Thyroid gland (tissue), 4 donors: ENCODE data around the gene SCG2. TPM values are rescaled to one million over a fixed set of nuclear protein-coding genes. Genes with fewer than 3 reads are reported as not detected.

Source experiments
- DNase-seq, 2 donors: peaks; one replicate each; pipeline ENCODE4 v3.0.0-alpha.2; 2019
- H3K27ac ChIP-seq, 3 donors: fragments of 200-600 bp; sonication (generic); 1 replicate in 2 of 3; 2 replicates in 1 of 3; pipeline ENCODE4 v1.5.1; 2016 to 2019; ENCODE audit warnings: mild to moderate bottlenecking in 1 of 3, moderate library complexity in 1 of 3
- H3K27me3 ChIP-seq: fragments of 200-600 bp; sonication (generic); one replicate; pipeline ENCODE4 v1.5.1; 2019
- H3K36me3 ChIP-seq, 2 donors: fragments of 200-600 bp; sonication (generic); one replicate each; pipeline ENCODE4 v1.5.1; 2016 to 2019
- H3K4me1 ChIP-seq, 2 donors: fragments of 200-600 bp; sonication (generic); one replicate each; pipeline ENCODE4 v1.5.1; 2017 to 2019
- H3K4me3 ChIP-seq, 3 donors: fragments of 200-600 bp; sonication (generic); replicated peaks in 1 of 3; 1 replicate in 2 of 3; 2 replicates in 1 of 3; pipeline ENCODE4 v1.5.1; 2016; ENCODE audit warnings: mild to moderate bottlenecking in 1 of 3
- H3K9me3 ChIP-seq: fragments of 200-600 bp; sonication (generic); one replicate; pipeline ENCODE4 v1.5.1; 2017
- POLR2A ChIP-seq, 2 donors: fragments of 450-650 bp; IDR thresholded peaks; one replicate each; pipeline ENCODE4 v1.6.1; 2017; ENCODE audit warnings: antibody characterized with exemption in 2 of 2, mild to moderate bottlenecking in 2 of 2, moderate library complexity in 1 of 2
- WGBS, 2 donors: methylation state at CpG; one replicate each; pipeline ENCODE4 v1.1.5; 2017; 5-methylcytosine and 5-hydroxymethylcytosine counted together
- intact Hi-C: fragments of 100-400 bp; cut with DNase I; formaldehyde crosslinking; loops from one replicate; pipeline ENCODE4 v1.15.1; 2023
- total RNA-seq, 4 donors: library from RNA; depleted of rRNA; stranded (reverse); fragments of >200 nt; gene quantifications; one replicate each; pipeline ENCODE4 v1.2.3, GENCODE V29; 2016
- TF ChIP-seq, protein P1 (sequence below), 6 experiments: fragments of 200-600 bp in 3 of 6; fragments of 450-650 bp in 3 of 6; sonication (generic) in 3 of 6; IDR thresholded peaks; one replicate each; pipeline ENCODE4 v1.5.1; 2016 to 2019; ENCODE audit warnings: antibody characterized with exemption in 6 of 6, mild to moderate bottlenecking in 2 of 6, inconsistent platforms in 1 of 6, moderate library complexity in 1 of 6

The SCG2 gene
- total RNA-seq, 4 donors from 2014 or later = 0.78 to 11.1 (median 3.1) TPM

DNA sequence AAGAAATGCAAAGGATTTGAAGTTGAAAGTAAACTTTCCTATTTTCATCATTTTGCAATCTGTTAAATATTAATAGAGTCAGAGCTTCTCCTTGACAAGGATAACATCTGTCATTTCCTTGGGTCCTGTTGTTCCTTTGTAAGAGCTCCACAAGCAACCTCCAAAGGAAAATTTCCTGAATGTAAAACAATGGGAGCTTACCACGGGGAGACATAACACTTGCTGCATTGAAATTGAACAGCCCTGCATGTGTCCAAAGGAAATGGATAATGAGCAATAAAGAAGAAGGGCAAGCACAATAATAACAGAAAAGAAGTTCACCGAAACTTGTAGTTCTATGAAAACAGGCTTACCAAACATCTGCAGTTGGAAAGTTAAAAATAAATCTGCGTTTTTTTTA, 42.0 kb upstream of the SCG2 start:
- Histone ChIP-seq H3K36me3 (no peaks in the 10 kb centered on the region), H3K9me3 (no peaks in the 10 kb centered on the region), H3K4me3 (no peak overlapping the region), H3K27me3 (no peaks in the 10 kb centered on the region), H3K4me1 (no peaks in the 10 kb centered on the region), H3K27ac (no peak overlapping the region)
- TF ChIP-seq, protein P1, sequence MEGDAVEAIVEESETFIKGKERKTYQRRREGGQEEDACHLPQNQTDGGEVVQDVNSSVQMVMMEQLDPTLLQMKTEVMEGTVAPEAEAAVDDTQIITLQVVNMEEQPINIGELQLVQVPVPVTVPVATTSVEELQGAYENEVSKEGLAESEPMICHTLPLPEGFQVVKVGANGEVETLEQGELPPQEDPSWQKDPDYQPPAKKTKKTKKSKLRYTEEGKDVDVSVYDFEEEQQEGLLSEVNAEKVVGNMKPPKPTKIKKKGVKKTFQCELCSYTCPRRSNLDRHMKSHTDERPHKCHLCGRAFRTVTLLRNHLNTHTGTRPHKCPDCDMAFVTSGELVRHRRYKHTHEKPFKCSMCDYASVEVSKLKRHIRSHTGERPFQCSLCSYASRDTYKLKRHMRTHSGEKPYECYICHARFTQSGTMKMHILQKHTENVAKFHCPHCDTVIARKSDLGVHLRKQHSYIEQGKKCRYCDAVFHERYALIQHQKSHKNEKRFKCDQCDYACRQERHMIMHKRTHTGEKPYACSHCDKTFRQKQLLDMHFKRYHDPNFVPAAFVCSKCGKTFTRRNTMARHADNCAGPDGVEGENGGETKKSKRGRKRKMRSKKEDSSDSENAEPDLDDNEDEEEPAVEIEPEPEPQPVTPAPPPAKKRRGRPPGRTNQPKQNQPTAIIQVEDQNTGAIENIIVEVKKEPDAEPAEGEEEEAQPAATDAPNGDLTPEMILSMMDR (IDR thresholded peaks at IDR 0.05) = no peak
- no peak for TF ChIP-seq POLR2A (IDR thresholded peaks at IDR 0.05)
- 60 to 62% methylated on average over 3 of the region's 3 CpGs for WGBS, 2 donors
- no peak for DNase-seq
- intact Hi-C loops = no loop called here

DNA sequence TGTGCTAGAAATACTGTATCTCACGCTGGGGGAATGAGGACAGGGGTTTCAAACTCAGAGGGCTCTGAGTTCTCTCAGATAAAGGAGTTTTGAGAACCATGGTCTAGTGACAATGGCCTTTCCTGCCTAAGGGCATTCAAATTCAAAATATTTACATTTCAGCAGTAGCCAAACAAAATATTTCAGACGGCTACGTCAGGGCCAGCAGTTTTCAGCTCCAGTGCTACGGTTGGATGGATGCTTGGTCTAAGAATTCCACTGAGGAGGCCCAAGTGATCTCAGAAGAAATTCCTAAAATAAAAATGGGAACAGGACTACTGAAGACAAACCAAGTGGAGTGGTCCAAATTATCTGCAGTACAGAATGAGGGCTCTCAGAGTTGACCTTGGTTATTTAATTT, 41.1 kb upstream of the SCG2 start:
- no peak overlapping the region for H3K4me3 ChIP-seq
- H3K4me1 ChIP-seq = no peaks in the 10 kb centered on the region
- no peaks in the 10 kb centered on the region for H3K27me3 ChIP-seq
- 42 to 50% methylated on average over 4 of the region's 4 CpGs for WGBS, 2 donors
- H3K9me3 ChIP-seq = no peaks in the 10 kb centered on the region
- intact Hi-C loops = no loop called here
- DNase-seq = no peak
- TF ChIP-seq, protein P1 (IDR thresholded peaks at IDR 0.05) = no peak
- TF ChIP-seq POLR2A (IDR thresholded peaks at IDR 0.05) = no peak
- no peak overlapping the region for H3K27ac ChIP-seq
- no peaks in the 10 kb centered on the region for H3K36me3 ChIP-seq

DNA sequence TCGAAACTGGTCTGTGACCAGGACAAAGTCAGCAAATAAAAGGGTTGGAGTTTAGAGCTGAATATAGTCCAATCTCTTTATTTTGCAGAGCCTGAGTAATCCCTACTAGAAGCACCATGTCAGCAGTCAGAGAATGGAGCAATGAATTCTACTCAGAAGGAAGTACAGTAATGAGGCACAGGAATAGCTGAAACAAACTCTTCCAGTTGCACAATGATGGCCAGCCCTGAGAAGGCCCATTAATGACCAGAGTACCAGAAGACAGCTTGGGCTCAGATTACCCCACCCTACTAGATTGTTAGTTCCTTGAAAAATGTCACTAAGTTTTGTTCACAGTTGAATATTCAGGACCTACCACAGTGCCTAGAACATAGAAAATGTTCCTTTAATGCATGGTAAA, 40.3 kb upstream of the SCG2 start:
- Histone ChIP-seq H3K4me3 (no peak overlapping the region), H3K9me3 (no peaks in the 10 kb centered on the region), H3K27ac (no peak overlapping the region), H3K4me1 (no peaks in the 10 kb centered on the region), H3K27me3 (no peaks in the 10 kb centered on the region), H3K36me3 (no peaks in the 10 kb centered on the region)
- no peak for TF ChIP-seq POLR2A (IDR thresholded peaks at IDR 0.05)
- TF ChIP-seq, protein P1 (IDR thresholded peaks at IDR 0.05) = no peak
- intact Hi-C loops = no loop called here
- DNase-seq = no peak
- 96 to 100% methylated on average over 1 of the region's 1 CpG for WGBS, 2 donors

DNA sequence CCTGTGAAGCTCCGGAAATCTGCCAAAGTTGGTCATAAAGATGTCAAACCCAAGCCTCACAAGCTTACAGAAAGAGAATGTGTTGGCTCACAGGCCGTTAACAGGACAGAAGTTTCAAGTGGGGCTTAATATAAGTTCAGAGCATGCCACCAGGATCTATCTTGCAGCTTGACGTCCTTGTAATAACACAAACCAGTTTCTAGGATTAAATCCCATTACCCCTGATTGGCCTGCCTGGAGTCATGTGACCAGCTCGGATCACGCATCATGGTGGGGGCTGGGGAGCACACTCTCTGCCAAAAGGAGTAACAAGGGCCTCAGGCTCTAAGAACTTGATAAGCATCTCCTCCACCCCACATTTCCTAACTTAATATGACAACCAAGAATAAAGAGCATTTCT, 38.9 kb upstream of the SCG2 start:
- Histone ChIP-seq H3K36me3 (no peaks in the 10 kb centered on the region), H3K4me3 (no peak overlapping the region), H3K4me1 (no peaks in the 10 kb centered on the region), H3K27me3 (no peaks in the 10 kb centered on the region), H3K9me3 (no peaks in the 10 kb centered on the region), H3K27ac (no peak overlapping the region)
- DNase-seq = no peak
- WGBS, 2 donors = 39 to 51% methylated on average over 5 of the region's 5 CpGs
- intact Hi-C loops = no loop called here
- TF ChIP-seq, protein P1 (IDR thresholded peaks at IDR 0.05) = no peak
- no peak for TF ChIP-seq POLR2A (IDR thresholded peaks at IDR 0.05)

DNA sequence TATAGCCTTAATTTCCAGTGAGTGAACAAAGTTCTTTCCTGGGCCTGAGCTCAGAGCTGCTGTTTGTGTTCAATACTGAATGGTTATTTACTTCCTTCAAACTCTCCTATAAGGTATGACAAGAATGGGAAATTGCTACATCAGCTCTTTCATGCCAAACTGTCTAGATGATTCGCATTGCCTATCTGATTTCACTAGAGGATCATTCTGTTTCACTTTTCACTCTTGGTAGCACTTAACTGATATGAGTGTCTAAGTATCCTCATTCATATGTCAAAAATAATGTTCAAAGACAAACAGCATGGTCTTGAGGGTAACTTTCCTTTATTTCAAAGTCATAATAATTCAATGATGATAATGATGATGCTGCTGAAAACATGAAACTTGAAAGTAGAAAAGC, 32.9 kb upstream of the SCG2 start:
- no peaks in the 10 kb centered on the region for H3K36me3 ChIP-seq
- WGBS, 2 donors = 88 to 89% methylated on average over 1 of the region's 1 CpG
- no peak overlapping the region for H3K4me3 ChIP-seq
- no peaks in the 10 kb centered on the region for H3K9me3 ChIP-seq
- no peak for DNase-seq
- no peaks in the 10 kb centered on the region for H3K4me1 ChIP-seq
- no peak for TF ChIP-seq POLR2A (IDR thresholded peaks at IDR 0.05)
- TF ChIP-seq, protein P1 (IDR thresholded peaks at IDR 0.05) = no peak
- intact Hi-C loops = no loop called here
- H3K27me3 ChIP-seq = no peaks in the 10 kb centered on the region
- H3K27ac ChIP-seq = no peak overlapping the region
